H9 (cell line): ENCODE measurements around the gene HSPB8. TPM values are rescaled to one million over a fixed set of nuclear protein-coding genes. Genes with fewer than 3 reads are reported as not detected.

ENCODE experiments used
- DNase-seq: peaks from one replicate; pipeline ENCODE4 v3.0.0-alpha.2; 2017
- H2AFZ ChIP-seq: one replicate; pipeline ENCODE4 v1.6.1; 2013; ENCODE audit warnings: mild to moderate bottlenecking, low read length, control low read depth, moderate library complexity
- H2AK5ac ChIP-seq: 2 replicates; pipeline ENCODE4 v1.6.1; 2013; ENCODE audit warnings: low read length, control low read depth, mixed read lengths; ENCODE audit not compliant: insufficient read length
- H2BK120ac ChIP-seq: one replicate; pipeline ENCODE4 v1.6.1; 2013; ENCODE audit warnings: low read depth, mild to moderate bottlenecking, low read length, control low read depth, inconsistent platforms; ENCODE audit not compliant: poor library complexity, severe bottlenecking
- H2BK12ac ChIP-seq: 2 replicates; pipeline ENCODE4 v1.6.1; 2013; ENCODE audit warnings: low read length, control low read depth, mixed read lengths, low read depth; ENCODE audit not compliant: insufficient read length
- H2BK15ac ChIP-seq: 2 replicates; pipeline ENCODE4 v1.6.1; 2013; ENCODE audit warnings: low read depth, low read length, control low read depth
- H2BK20ac ChIP-seq: one replicate; pipeline ENCODE4 v1.6.1; 2013; ENCODE audit warnings: low read depth, mild to moderate bottlenecking, low read length, control low read depth, inconsistent platforms; ENCODE audit not compliant: poor library complexity, severe bottlenecking
- H2BK5ac ChIP-seq: 2 replicates; pipeline ENCODE4 v1.6.1; 2013; ENCODE audit warnings: low read length, control low read depth, mixed read lengths; ENCODE audit not compliant: insufficient read length
- H3K14ac ChIP-seq: 2 replicates; pipeline ENCODE4 v1.6.1; 2013; ENCODE audit warnings: low read length, control low read depth; ENCODE audit not compliant: insufficient read depth
- H3K18ac ChIP-seq: 2 replicates; pipeline ENCODE4 v1.6.1; 2013; ENCODE audit warnings: low read depth, mild to moderate bottlenecking, mixed read lengths, low read length, control low read depth; ENCODE audit not compliant: insufficient read length
- H3K23ac ChIP-seq: 2 replicates; pipeline ENCODE4 v1.6.1; 2013; ENCODE audit warnings: low read length, control low read depth, mixed read lengths, low read depth; ENCODE audit not compliant: insufficient read length
- H3K23me2 ChIP-seq: 2 replicates; pipeline ENCODE4 v1.6.1; 2013; ENCODE audit warnings: low read depth, mild to moderate bottlenecking, mixed read lengths, low read length, control low read depth; ENCODE audit not compliant: insufficient read length, poor library complexity, severe bottlenecking
- H3K27ac ChIP-seq: 2 replicates; pipeline ENCODE4 v1.5.1; 2013; ENCODE audit warnings: low read length, control low read depth, mixed read lengths, low read depth; ENCODE audit not compliant: insufficient read length
- H3K27me3 ChIP-seq: 2 replicates; pipeline ENCODE4 v1.6.1; 2013; ENCODE audit warnings: low read length, control low read depth, inconsistent platforms; ENCODE audit not compliant: insufficient read depth
- H3K4ac ChIP-seq: 2 replicates; pipeline ENCODE4 v1.6.1; 2013; ENCODE audit warnings: low read depth, mild to moderate bottlenecking, control low read depth, inconsistent platforms, low read length, moderate library complexity
- H3K4me1 ChIP-seq: 2 replicates; pipeline ENCODE4 v1.6.1; 2013; ENCODE audit warnings: low read length, control low read depth, inconsistent platforms; ENCODE audit not compliant: insufficient read depth
- H3K4me2 ChIP-seq: 2 replicates; pipeline ENCODE4 v1.6.1; 2013; ENCODE audit warnings: low read length, control low read depth, mixed read lengths; ENCODE audit not compliant: insufficient read length, insufficient read depth
- H3K56ac ChIP-seq: 2 replicates; pipeline ENCODE4 v1.6.1; 2013; ENCODE audit warnings: low read depth, mild to moderate bottlenecking, mixed read lengths, low read length, control low read depth; ENCODE audit not compliant: insufficient read length
- H3K79me1 ChIP-seq: 2 replicates; pipeline ENCODE4 v1.6.1; 2013; ENCODE audit warnings: low read depth, mild to moderate bottlenecking, moderate library complexity, low read length, control low read depth, inconsistent platforms; ENCODE audit not compliant: insufficient read depth, poor library complexity, severe bottlenecking
- H3K79me2 ChIP-seq: 2 replicates; pipeline ENCODE4 v1.6.1; 2013; ENCODE audit warnings: low read length, control low read depth, inconsistent platforms; ENCODE audit not compliant: insufficient read depth
- H3K9ac ChIP-seq: 2 replicates; pipeline ENCODE4 v1.6.1; 2013; ENCODE audit warnings: low read length, control low read depth, mixed read lengths; ENCODE audit not compliant: insufficient read length; ENCODE audit errors: extremely low read depth
- H3K9me3 ChIP-seq: one replicate; pipeline ENCODE4 v1.6.1; 2013; ENCODE audit warnings: low read depth, low read length, inconsistent platforms; ENCODE audit not compliant: control insufficient read depth
- H3T11ph ChIP-seq: one replicate; pipeline ENCODE4 v1.6.1; 2013; ENCODE audit warnings: mild to moderate bottlenecking, low read length, control low read depth, inconsistent platforms
- H4K20me1 ChIP-seq: one replicate; pipeline ENCODE4 v1.6.1; 2013; ENCODE audit not compliant: control insufficient read depth, insufficient read length, insufficient read depth
- H4K5ac ChIP-seq: 2 replicates; pipeline ENCODE4 v1.6.1; 2013; ENCODE audit warnings: low read depth, mild to moderate bottlenecking, mixed read lengths, low read length, control low read depth; ENCODE audit not compliant: insufficient read length
- H4K8ac ChIP-seq: replicated peaks from 2 replicates; pipeline ENCODE4 v1.6.1; 2013; ENCODE audit warnings: low read length, control low read depth, mixed read lengths, low read depth; ENCODE audit not compliant: insufficient read length
- H4K91ac ChIP-seq: 2 replicates; pipeline ENCODE4 v1.6.1; 2013; ENCODE audit warnings: low read depth, mild to moderate bottlenecking, moderate library complexity, mixed read lengths, low read length, control low read depth; ENCODE audit not compliant: insufficient read length
- H3K27ac Mint-ChIP-seq, 3 experiments: 2 replicates in 2 of 3; 3 replicates in 1 of 3; pipeline ENCODE4 v1.8.0; 2020 to 2021; ENCODE audit warnings: mixed read lengths in 3 of 3, mild to moderate bottlenecking in 1 of 3, moderate library complexity in 1 of 3
- H3K27me3 Mint-ChIP-seq: 2 replicates; pipeline ENCODE4 v1.8.0; 2021; ENCODE audit warnings: low read depth, mild to moderate bottlenecking, moderate library complexity, mixed read lengths
- H3K36me3 Mint-ChIP-seq, 3 experiments: 2 replicates in 2 of 3; 3 replicates in 1 of 3; pipeline ENCODE4 v1.8.0; 2020 to 2021; ENCODE audit warnings: low read depth in 3 of 3, mixed read lengths in 3 of 3; ENCODE audit not compliant: insufficient read depth in 1 of 3
- H3K4me1 Mint-ChIP-seq, 2 experiments: 2 replicates each; pipeline ENCODE4 v1.8.0; 2020; ENCODE audit warnings: mixed read lengths in 2 of 2
- H3K4me3 Mint-ChIP-seq, 2 experiments: 2 replicates in 1 of 2; 3 replicates in 1 of 2; pipeline ENCODE4 v1.8.0; 2020 to 2021; ENCODE audit warnings: mild to moderate bottlenecking in 2 of 2, mixed read lengths in 2 of 2, moderate library complexity in 1 of 2
- H3K9me3 Mint-ChIP-seq, 2 experiments: 2 replicates in 1 of 2; 3 replicates in 1 of 2; pipeline ENCODE4 v1.8.0; 2020; ENCODE audit warnings: mild to moderate bottlenecking in 2 of 2, mixed read lengths in 2 of 2, moderate library complexity in 1 of 2
- WGBS: extraction: QIAGEN DNeasy Blood & Tissue Kit; methylation state at CpG from one replicate; pipeline ENCODE4 v1.1.7; 2013; ENCODE audit warnings: missing lambda C conversion rate, low lambda C conversion rate, mixed read lengths; ENCODE audit not compliant: insufficient read length; ENCODE audit errors: extremely low coverage; 5-methylcytosine and 5-hydroxymethylcytosine counted together
- total RNA-seq: library from RNA; stranded (reverse); gene quantifications from 2 replicates; pipeline ENCODE4 v1.2.1, GENCODE V29; 2021
- TF ChIP-seq, protein P1 (sequence below): fragments of 200-600 bp; sonication (generic); conservative IDR thresholded peaks from 3 replicates; pipeline ENCODE4 v1.8.0; 2021; ENCODE audit warnings: antibody characterized with exemption, mild to moderate bottlenecking

Gene HSPB8
- total RNA-seq, 1 experiment from 2014 or later: 3.0 TPM

DNA sequence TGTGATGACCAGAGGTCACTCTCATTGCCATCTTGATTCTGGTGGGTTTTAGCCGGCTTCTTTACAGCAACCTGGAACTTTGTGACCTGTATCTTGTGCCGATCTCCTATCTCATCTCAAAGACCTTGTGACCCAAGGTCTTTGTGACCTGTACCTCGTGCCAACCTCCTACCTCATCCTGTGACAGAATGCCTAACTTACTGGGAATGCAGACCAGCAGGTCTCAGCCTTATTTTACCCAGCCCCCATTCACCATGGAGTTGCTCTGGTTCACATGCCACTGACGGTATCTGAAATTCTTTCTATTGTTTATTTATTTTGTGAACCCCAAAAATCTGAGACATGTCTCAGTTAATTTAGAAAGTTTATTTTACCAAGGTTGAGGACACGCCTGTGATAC is 7.4 kb upstream of the HSPB8 start:
- Mint-ChIP-seq H3K36me3 (peaks cover 3 to 8% (median 3%) of the 10 kb centered on the region in 3 experiments; a peak in 2 of 7 replicates), H3K4me3 (no peak overlapping the region), H3K27me3 (peaks cover 17% of the 10 kb centered on the region), H3K9me3 (peaks cover 0 to 2% of the 10 kb centered on the region in 2 experiments; a peak in 1 of 5 replicates), H3K27ac (no peak overlapping the region; a peak in 1 of 7 replicates), H3K4me1 (peaks cover 29 to 40% of the 10 kb centered on the region in 2 experiments)
- no CpG with 5 or more reads among the region's 5 CpGs for WGBS
- no peak overlapping the region for H3K4ac ChIP-seq
- no peaks in the 10 kb centered on the region for H3K79me2 ChIP-seq
- H3K4me2 ChIP-seq: no peak overlapping the region
- no peak overlapping the region for H3K9ac ChIP-seq
- no peaks in the 10 kb centered on the region for H3K23me2 ChIP-seq
- no peaks in the 10 kb centered on the region for H3K27me3 ChIP-seq
- TF ChIP-seq, protein P1, sequence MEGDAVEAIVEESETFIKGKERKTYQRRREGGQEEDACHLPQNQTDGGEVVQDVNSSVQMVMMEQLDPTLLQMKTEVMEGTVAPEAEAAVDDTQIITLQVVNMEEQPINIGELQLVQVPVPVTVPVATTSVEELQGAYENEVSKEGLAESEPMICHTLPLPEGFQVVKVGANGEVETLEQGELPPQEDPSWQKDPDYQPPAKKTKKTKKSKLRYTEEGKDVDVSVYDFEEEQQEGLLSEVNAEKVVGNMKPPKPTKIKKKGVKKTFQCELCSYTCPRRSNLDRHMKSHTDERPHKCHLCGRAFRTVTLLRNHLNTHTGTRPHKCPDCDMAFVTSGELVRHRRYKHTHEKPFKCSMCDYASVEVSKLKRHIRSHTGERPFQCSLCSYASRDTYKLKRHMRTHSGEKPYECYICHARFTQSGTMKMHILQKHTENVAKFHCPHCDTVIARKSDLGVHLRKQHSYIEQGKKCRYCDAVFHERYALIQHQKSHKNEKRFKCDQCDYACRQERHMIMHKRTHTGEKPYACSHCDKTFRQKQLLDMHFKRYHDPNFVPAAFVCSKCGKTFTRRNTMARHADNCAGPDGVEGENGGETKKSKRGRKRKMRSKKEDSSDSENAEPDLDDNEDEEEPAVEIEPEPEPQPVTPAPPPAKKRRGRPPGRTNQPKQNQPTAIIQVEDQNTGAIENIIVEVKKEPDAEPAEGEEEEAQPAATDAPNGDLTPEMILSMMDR: no peak
- H3K56ac ChIP-seq: no peak overlapping the region
- H4K20me1 ChIP-seq: no peaks in the 10 kb centered on the region
- no peak for DNase-seq
- H3K4me1 ChIP-seq: peaks cover 4% of the 10 kb centered on the region; the same call in 1 of the 2 replicates
- H2BK5ac ChIP-seq: no peak overlapping the region
- H3K23ac ChIP-seq: no peak overlapping the region
- no peak overlapping the region for H2BK20ac ChIP-seq
- H4K5ac ChIP-seq: no peak overlapping the region
- no peak overlapping the region for H2AFZ ChIP-seq
- no peak overlapping the region for H2AK5ac ChIP-seq
- no peaks in the 10 kb centered on the region for H3K79me1 ChIP-seq
- H2BK15ac ChIP-seq: no peak overlapping the region
- no peak overlapping the region for H3K18ac ChIP-seq
- H2BK120ac ChIP-seq: no peak overlapping the region
- no peak overlapping the region for H3K27ac ChIP-seq
- H4K91ac ChIP-seq: no peak overlapping the region
- no peak overlapping the region for H2BK12ac ChIP-seq
- H3K14ac ChIP-seq: no peak overlapping the region
- no peak overlapping the region for H3T11ph ChIP-seq
- H4K8ac ChIP-seq: no peak overlapping the region
- H3K9me3 ChIP-seq: no peaks in the 10 kb centered on the region
